WERI-Rb-1 (cell line): ENCODE data around the gene KRT77.

ENCODE experiments used
- DNase-seq: peaks from one replicate; pipeline ENCODE4 v3.0.0-alpha.2; 2020
- H3K27ac ChIP-seq: fragments of 250-450 bp; sonication (Bioruptor Pico); 2 replicates; pipeline ENCODE4 v1.5.1; 2020; ENCODE audit warnings: mild to moderate bottlenecking, moderate library complexity
- H3K27me3 ChIP-seq: fragments of 250-450 bp; sonication (Bioruptor Pico); 2 replicates; pipeline ENCODE4 v1.5.1; 2021; ENCODE audit warnings: mild to moderate bottlenecking, low read depth, moderate library complexity; ENCODE audit not compliant: insufficient read depth, severe bottlenecking
- H3K36me3 ChIP-seq: fragments of 250-450 bp; sonication (Bioruptor Pico); 2 replicates; pipeline ENCODE4 v1.5.1; 2020; ENCODE audit warnings: mild to moderate bottlenecking, moderate library complexity
- H3K4me3 ChIP-seq: 2 replicates; pipeline ENCODE4 v1.5.1; 2011; ENCODE audit warnings: low read depth, mild to moderate bottlenecking, control low read depth, low read length
- H3K9me3 ChIP-seq: fragments of 250-450 bp; sonication (Bioruptor Pico); 2 replicates; pipeline ENCODE4 v1.5.1; 2021; ENCODE audit warnings: mild to moderate bottlenecking, moderate library complexity; ENCODE audit not compliant: severe bottlenecking
- TF ChIP-seq, protein P1 (sequence below): IDR thresholded peaks from 2 replicates; pipeline ENCODE4 v1.5.1; 2011; ENCODE audit warnings: low read depth, mild to moderate bottlenecking, control low read depth, inconsistent platforms, low read length

KRT77 gene

DNA sequence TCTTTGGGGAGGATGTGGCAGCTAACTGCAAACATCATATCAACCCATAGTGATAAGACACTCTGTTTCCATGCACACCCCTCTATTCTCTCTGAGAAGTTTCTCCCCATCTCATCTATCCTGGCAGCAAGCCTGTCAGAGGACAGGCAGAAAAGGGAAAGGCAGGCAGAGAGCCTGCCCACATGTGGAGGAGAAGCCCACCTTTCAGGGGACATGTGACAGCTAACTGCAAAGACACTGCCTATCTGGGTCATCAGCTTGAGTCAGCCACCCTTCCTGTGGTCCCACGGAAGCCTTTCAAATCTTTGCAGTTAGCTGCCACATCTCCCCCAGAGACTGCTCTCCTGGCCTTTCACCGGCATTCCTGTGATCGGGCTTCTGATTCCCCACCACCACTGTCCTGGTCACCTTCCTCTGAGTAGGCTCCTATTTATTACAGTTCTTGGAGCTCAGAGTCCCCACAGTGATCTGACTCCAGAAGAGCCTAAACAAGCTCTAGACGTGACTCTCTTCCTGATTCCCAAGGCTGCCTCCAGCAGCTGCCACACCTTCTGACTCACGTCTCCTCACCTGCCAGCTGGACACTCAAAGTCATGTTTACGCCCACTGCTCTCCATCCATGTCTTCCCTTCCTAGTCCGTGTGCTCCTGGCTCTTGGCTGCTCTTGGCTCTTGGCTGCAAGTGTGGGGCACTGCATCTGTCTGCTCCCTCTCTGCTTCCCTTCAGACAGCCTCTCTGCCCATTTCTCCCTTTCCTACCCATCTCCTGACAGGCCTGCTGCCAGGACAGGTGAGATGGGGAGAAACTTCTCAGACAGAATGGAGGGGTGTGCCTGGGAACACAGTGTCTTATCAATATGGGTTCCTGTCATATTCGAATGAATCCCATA lies 15.6 kb downstream of the KRT77 start:
- TF ChIP-seq, protein P1, sequence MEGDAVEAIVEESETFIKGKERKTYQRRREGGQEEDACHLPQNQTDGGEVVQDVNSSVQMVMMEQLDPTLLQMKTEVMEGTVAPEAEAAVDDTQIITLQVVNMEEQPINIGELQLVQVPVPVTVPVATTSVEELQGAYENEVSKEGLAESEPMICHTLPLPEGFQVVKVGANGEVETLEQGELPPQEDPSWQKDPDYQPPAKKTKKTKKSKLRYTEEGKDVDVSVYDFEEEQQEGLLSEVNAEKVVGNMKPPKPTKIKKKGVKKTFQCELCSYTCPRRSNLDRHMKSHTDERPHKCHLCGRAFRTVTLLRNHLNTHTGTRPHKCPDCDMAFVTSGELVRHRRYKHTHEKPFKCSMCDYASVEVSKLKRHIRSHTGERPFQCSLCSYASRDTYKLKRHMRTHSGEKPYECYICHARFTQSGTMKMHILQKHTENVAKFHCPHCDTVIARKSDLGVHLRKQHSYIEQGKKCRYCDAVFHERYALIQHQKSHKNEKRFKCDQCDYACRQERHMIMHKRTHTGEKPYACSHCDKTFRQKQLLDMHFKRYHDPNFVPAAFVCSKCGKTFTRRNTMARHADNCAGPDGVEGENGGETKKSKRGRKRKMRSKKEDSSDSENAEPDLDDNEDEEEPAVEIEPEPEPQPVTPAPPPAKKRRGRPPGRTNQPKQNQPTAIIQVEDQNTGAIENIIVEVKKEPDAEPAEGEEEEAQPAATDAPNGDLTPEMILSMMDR, result no peak
- Histone ChIP-seq H3K27ac (no peak overlapping the region), H3K4me3 (no peak overlapping the region), H3K27me3 (peaks cover 95% of the 10 kb centered on the region), H3K36me3 (no peaks in the 10 kb centered on the region), H3K9me3 (no peaks in the 10 kb centered on the region)
- DNase-seq, result no peak

DNA sequence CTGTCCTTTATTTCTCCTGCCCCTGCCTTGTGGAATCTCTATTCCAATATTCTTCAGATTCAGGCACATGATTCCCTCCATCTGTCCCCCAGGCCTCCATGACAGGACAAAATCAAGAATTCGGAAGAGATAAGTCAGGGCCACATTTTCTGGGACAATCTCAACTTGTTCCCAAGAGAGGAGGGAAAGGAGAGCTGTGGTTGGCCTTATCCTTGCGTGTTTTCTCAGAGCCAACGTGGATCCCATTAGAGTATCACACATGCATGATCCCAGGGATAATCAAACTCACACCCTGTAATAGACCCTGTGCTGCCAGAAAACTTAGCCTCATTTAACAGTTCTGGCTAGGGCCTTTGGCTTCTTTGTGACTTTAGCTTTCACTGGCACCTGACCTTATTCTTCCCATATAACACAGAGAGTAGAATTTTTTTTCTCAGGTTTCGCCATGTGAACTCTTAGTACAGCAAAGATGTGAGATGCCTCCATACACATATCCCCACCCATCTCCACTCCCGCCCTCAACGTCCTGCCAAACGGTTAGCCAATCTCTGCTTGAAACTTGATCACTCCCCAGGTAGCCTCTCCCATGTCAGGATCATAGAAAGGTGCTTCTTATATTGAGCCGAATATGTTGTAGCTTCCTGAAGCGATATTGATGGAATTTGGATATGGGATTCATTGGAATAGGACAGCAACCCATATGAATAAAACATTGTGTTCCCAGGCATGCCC lies 16.4 kb downstream of the KRT77 start:
- H3K36me3 ChIP-seq, result no peaks in the 10 kb centered on the region
- H3K27me3 ChIP-seq, result peaks cover 92% of the 10 kb centered on the region
- no peak overlapping the region for H3K4me3 ChIP-seq
- H3K9me3 ChIP-seq, result no peaks in the 10 kb centered on the region
- H3K27ac ChIP-seq, result no peak overlapping the region
- TF ChIP-seq, protein P1, result no peak
- no peak for DNase-seq

DNA sequence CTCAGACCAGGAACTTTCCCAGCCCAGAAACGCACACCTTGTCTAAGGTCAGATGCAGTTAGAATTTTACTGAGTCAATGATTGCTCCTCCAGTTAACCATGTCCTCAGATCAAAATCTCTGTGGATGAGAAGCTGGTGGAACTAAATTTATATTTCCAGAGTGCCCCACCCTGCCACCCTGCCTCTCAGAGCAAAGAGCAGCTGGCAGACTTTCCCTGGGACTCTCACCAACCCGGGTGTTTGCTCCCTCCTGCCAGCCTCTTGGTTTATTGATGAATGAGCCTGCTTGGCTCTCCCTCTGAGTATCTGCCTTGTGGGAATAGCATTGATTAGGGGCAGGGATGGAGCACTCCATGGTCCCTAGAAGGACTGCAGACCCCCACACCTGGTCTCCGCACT lies 17.3 kb downstream of the KRT77 start:
- Histone ChIP-seq H3K9me3 (no peaks in the 10 kb centered on the region), H3K27me3 (peaks cover 92% of the 10 kb centered on the region), H3K27ac (no peak overlapping the region), H3K36me3 (no peaks in the 10 kb centered on the region), H3K4me3 (no peak overlapping the region)
- DNase-seq, result no peak
- TF ChIP-seq, protein P1, result no peak

DNA sequence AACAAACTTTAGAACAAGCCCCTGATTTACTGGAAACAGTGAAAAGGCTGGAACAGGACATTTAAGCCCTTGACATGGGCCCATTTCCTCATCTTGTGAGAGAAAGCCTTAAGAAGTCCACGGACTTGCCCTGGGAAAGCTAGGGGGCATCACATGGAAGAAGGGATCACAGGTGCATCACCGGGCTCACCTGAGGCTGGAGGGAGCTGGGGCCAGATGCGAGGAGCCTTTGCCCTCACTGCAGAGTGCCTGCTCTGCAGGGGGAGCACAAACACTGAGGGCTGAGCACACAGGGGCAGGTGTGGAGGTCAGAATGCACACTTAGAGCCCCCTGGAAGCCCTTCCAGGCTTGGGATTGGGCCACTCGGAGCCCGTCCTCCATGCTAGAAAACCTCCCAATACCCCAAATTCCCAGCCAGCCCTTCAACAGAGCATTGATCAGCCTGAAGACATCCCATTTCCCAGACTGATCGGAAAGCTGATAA lies 17.9 kb downstream of the KRT77 start:
- no peak for DNase-seq
- Histone ChIP-seq H3K4me3 (no peak overlapping the region), H3K36me3 (no peaks in the 10 kb centered on the region), H3K27me3 (peaks cover 90% of the 10 kb centered on the region), H3K9me3 (no peaks in the 10 kb centered on the region), H3K27ac (no peak overlapping the region)
- TF ChIP-seq, protein P1, result no peak

DNA sequence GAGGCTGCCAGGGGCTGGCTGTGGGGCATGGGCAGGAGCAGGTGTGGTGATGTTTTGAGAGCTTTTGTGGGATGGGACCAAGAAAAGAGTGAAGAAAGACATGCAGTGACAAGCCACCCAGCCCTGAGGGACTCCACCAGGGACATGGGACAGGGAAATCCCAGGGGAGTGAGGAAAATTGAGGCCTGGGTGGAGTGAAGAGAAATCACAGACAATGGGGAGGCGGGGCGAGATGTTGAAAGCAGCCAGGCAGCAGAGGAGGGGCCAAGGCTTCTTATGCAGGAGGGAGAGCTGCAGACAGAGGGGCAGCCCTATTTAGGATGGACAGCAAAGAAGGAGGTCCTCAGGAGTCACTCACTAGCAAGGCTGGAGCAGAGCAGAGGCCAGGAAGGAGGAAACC lies 18.9 kb downstream of the KRT77 start:
- Histone ChIP-seq H3K36me3 (no peaks in the 10 kb centered on the region), H3K27me3 (peaks cover 90% of the 10 kb centered on the region), H3K9me3 (no peaks in the 10 kb centered on the region), H3K27ac (no peak overlapping the region), H3K4me3 (no peak overlapping the region)
- DNase-seq, result no peak
- TF ChIP-seq, protein P1, result no peak
